Fibroblast of lung (primary cell): ENCODE measurements around the gene KRTAP15-1. TPM values are rescaled to one million over a fixed set of nuclear protein-coding genes. Genes with fewer than 3 reads are reported as not detected.

Experiments
- DNase-seq, 2 donors: peaks; one replicate each; pipeline versions ENCODE4 v3.0.0 to v3.0.0-alpha.2; 2010; ENCODE audit warnings: low read depth in 2 of 2
- H2AFZ ChIP-seq: 2 replicates; pipeline ENCODE4 v1.5.1; 2012; ENCODE audit warnings: low read length, control low read depth, inconsistent platforms
- H3K27ac ChIP-seq: 2 replicates; pipeline ENCODE4 v1.5.1; 2011; ENCODE audit warnings: low read length, control low read depth; ENCODE audit not compliant: insufficient read depth
- H3K27me3 ChIP-seq: 2 replicates; pipeline ENCODE4 v1.5.1; 2011; ENCODE audit warnings: mild to moderate bottlenecking, low read length; ENCODE audit not compliant: control insufficient read depth, insufficient read depth
- H3K36me3 ChIP-seq: 2 replicates; pipeline ENCODE4 v1.5.1; 2011; ENCODE audit warnings: low read length; ENCODE audit not compliant: control insufficient read depth, insufficient read depth
- H3K4me1 ChIP-seq: 2 replicates; pipeline ENCODE4 v1.5.1; 2011; ENCODE audit warnings: low read length; ENCODE audit not compliant: control insufficient read depth, insufficient read depth; ENCODE audit errors: extremely low read depth
- H3K4me2 ChIP-seq: 2 replicates; pipeline ENCODE4 v1.5.1; 2011; ENCODE audit warnings: low read length, control low read depth; ENCODE audit not compliant: insufficient read depth; ENCODE audit errors: extremely low read depth
- H3K4me3 ChIP-seq, 4 experiments: fragments of 200-600 bp in 1 of 4; sonication (generic) in 1 of 4; replicated peaks in 1 of 4; 2 replicates each; pipeline ENCODE4 v1.5.1; 2011 to 2016; ENCODE audit warnings: low read length in 4 of 4, low read depth in 3 of 4, mild to moderate bottlenecking in 3 of 4, control low read depth in 2 of 4, inconsistent platforms in 1 of 4, mixed read lengths in 1 of 4; ENCODE audit not compliant: insufficient read depth in 1 of 4; ENCODE audit errors: control extremely low read depth in 1 of 4
- H3K79me2 ChIP-seq: 2 replicates; pipeline ENCODE4 v1.5.1; 2012; ENCODE audit warnings: mild to moderate bottlenecking, low read length, inconsistent platforms; ENCODE audit not compliant: control insufficient read depth, insufficient read depth
- H3K9ac ChIP-seq: 2 replicates; pipeline ENCODE4 v1.5.1; 2011; ENCODE audit warnings: mild to moderate bottlenecking, low read length, control low read depth; ENCODE audit not compliant: insufficient read depth
- H3K9me3 ChIP-seq: 2 replicates; pipeline ENCODE4 v1.5.1; 2012; ENCODE audit warnings: low read depth, low read length; ENCODE audit not compliant: control insufficient read depth, insufficient read depth
- H4K20me1 ChIP-seq: 2 replicates; pipeline ENCODE4 v1.5.1; 2011; ENCODE audit warnings: low read length; ENCODE audit not compliant: control insufficient read depth, insufficient read depth; ENCODE audit errors: extremely low read depth
- EZH2 ChIP-seq: IDR thresholded peaks from 2 replicates; pipeline ENCODE4 v1.5.1; 2012; ENCODE audit warnings: low read length, control low read depth, mild to moderate bottlenecking; ENCODE audit errors: missing control alignments
- polyA plus RNA-seq, 2 donors: library from polyadenylated mRNA; depleted of rRNA in 1 of 2; stranded (reverse) in 1 of 2; unstranded in 1 of 2; fragments of >200 nt; gene quantifications; 2 replicates each; pipeline ENCODE4 v1.2.1, GENCODE V29; 2011 to 2012; ENCODE audit warnings: missing spikeins in 1 of 2
- total RNA-seq: library from RNA; depleted of rRNA; stranded (reverse); fragments of >200 nt; gene quantifications from 2 replicates; pipeline ENCODE4 v1.2.1, GENCODE V29; 2014
- TF ChIP-seq, protein P1 (sequence below), 2 donors: IDR thresholded peaks in 1 of 2; conservative IDR thresholded peaks in 1 of 2; 1 replicate in 1 of 2; 2 replicates in 1 of 2; pipeline ENCODE4 v1.5.1; 2011 to 2012; ENCODE audit warnings: low read length in 2 of 2, control low read depth in 1 of 2, inconsistent platforms in 1 of 2, low read depth in 1 of 2, mild to moderate bottlenecking in 1 of 2

Gene KRTAP15-1
- total and polyA plus RNA-seq, 2 donors (not counting 1 experiment from before 2014, with no cell fraction given): not detected

DNA sequence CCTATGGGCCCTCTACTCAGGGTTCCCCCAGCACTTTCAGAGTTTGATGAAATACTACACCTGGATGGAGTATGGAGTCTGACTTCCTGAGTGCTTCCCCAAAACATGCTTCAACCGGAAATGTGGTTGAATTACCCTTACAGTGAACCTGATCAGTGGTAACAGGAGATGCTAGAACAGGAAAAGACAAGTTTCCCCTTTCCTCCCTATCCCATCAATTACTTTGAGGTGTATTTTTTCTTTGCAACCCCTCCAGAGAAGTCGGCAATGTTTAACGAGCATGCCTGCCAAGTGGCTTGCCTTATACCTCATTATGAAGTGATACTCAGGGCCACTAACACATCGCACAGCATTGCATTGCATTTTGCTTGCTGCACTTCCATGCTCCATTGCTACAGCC lies 7.0 kb downstream of the KRTAP15-1 start:
- no peaks in the 10 kb centered on the region for H3K27me3 ChIP-seq
- H2AFZ ChIP-seq: no peak overlapping the region
- no peak overlapping the region for H3K27ac ChIP-seq
- H3K4me2 ChIP-seq: no peak overlapping the region
- H3K36me3 ChIP-seq: no peaks in the 10 kb centered on the region
- no peak for DNase-seq
- H4K20me1 ChIP-seq: no peaks in the 10 kb centered on the region
- TF ChIP-seq EZH2: no peak
- TF ChIP-seq, protein P1, sequence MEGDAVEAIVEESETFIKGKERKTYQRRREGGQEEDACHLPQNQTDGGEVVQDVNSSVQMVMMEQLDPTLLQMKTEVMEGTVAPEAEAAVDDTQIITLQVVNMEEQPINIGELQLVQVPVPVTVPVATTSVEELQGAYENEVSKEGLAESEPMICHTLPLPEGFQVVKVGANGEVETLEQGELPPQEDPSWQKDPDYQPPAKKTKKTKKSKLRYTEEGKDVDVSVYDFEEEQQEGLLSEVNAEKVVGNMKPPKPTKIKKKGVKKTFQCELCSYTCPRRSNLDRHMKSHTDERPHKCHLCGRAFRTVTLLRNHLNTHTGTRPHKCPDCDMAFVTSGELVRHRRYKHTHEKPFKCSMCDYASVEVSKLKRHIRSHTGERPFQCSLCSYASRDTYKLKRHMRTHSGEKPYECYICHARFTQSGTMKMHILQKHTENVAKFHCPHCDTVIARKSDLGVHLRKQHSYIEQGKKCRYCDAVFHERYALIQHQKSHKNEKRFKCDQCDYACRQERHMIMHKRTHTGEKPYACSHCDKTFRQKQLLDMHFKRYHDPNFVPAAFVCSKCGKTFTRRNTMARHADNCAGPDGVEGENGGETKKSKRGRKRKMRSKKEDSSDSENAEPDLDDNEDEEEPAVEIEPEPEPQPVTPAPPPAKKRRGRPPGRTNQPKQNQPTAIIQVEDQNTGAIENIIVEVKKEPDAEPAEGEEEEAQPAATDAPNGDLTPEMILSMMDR (conservative IDR thresholded peaks at IDR 0.05 in 1 of 2, IDR thresholded peaks at IDR 0.05 in 1 of 2; ENCODE audit: low read depth in 1 of 2, low read length in 2 of 2): no peak
- H3K79me2 ChIP-seq: no peaks in the 10 kb centered on the region
- H3K4me3 ChIP-seq: no peak overlapping the region
- H3K9ac ChIP-seq: no peak overlapping the region
- no peaks in the 10 kb centered on the region for H3K4me1 ChIP-seq
- no peaks in the 10 kb centered on the region for H3K9me3 ChIP-seq

DNA sequence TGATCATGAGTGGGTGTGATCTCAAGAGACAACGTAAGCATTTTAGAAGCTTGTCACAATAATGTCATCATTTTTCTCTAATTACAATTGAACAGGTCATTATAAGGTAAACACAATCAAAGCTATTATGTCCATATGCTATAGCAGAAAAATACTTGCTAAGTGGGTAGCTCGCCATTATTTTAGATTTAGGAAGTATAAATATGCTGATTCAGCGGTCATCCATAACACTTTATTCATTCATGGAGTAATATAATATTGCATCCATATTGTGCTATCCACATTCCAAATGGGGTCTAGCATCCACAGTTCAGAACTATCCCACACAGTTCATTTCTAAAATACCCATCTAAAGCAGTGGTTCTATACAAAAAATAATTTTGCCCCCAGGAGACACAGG lies 8.4 kb downstream of the KRTAP15-1 start:
- TF ChIP-seq, protein P1 (conservative IDR thresholded peaks at IDR 0.05 in 1 of 2, IDR thresholded peaks at IDR 0.05 in 1 of 2; ENCODE audit: low read depth in 1 of 2, low read length in 2 of 2): no peak
- TF ChIP-seq EZH2: no peak
- H3K4me2 ChIP-seq: no peak overlapping the region
- no peaks in the 10 kb centered on the region for H3K4me1 ChIP-seq
- no peak for DNase-seq
- no peak overlapping the region for H2AFZ ChIP-seq
- no peak overlapping the region for H3K27ac ChIP-seq
- H3K79me2 ChIP-seq: no peaks in the 10 kb centered on the region
- no peaks in the 10 kb centered on the region for H3K9me3 ChIP-seq
- H4K20me1 ChIP-seq: no peaks in the 10 kb centered on the region
- no peaks in the 10 kb centered on the region for H3K36me3 ChIP-seq
- H3K9ac ChIP-seq: no peak overlapping the region
- H3K4me3 ChIP-seq: no peak overlapping the region
- no peaks in the 10 kb centered on the region for H3K27me3 ChIP-seq

DNA sequence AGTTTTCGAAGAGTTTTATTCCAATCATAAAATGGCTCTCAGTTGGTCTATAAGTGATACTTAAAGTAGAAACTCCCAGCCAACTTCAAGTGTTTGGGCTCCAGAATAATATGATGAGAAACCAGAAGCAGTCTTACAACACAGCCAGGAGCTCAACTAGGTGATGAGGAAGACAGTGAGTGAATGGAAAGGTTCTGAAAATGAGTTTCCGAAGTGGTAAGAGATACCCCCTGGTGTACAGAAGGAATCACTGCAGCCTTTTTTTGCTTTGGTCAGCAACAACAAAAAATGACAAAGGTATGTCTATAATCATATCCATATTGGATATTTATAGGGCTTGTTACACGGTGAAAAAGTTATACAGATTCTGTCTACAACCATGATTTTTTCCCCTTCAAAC lies 23.6 kb downstream of the KRTAP15-1 start:
- Histone ChIP-seq H3K9ac (no peak overlapping the region), H3K79me2 (no peaks in the 10 kb centered on the region), H3K27ac (no peak overlapping the region), H3K4me3 (no peak overlapping the region), H2AFZ (no peak overlapping the region), H3K4me2 (no peak overlapping the region), H3K27me3 (no peaks in the 10 kb centered on the region), H3K4me1 (no peaks in the 10 kb centered on the region), H3K9me3 (no peaks in the 10 kb centered on the region), H3K36me3 (no peaks in the 10 kb centered on the region), H4K20me1 (no peaks in the 10 kb centered on the region)
- TF ChIP-seq, protein P1 (conservative IDR thresholded peaks at IDR 0.05 in 1 of 2, IDR thresholded peaks at IDR 0.05 in 1 of 2; ENCODE audit: low read depth in 1 of 2, low read length in 2 of 2): no peak
- no peak for TF ChIP-seq EZH2
- no peak for DNase-seq
